Pancreas (tissue), 10 donors: Measurements from ENCODE around the gene SIRPG. TPM values are rescaled to one million over a fixed set of nuclear protein-coding genes. Genes with fewer than 3 reads are reported as not detected.

ENCODE experiments used
- ATAC-seq, 4 donors: fragments of 200-7000 bp; cut with Tn5 transposase; one replicate each; pipeline versions ENCODE4 v1.8.0 to v1.9.1; 2020; ENCODE audit warnings: mild to moderate bottlenecking in 4 of 4, moderate library complexity in 4 of 4
- DNase-seq, 6 donors: peaks; one replicate each; pipeline ENCODE4 v3.0.0-alpha.2; 2020
- FAIRE-seq: peaks from 2 replicates; lab custom pipeline; 2012; peaks lifted over from hg19 to GRCh38; lab: Jason Lieb, UNC
- H3K27ac ChIP-seq, 4 donors: fragments of 200-600 bp; sonication (generic); 1 replicate in 3 of 4; 2 replicates in 1 of 4; pipeline versions ENCODE4 v1.5.0 to v1.8.0; 2020
- H3K27me3 ChIP-seq, 4 donors: fragments of 200-600 bp; one replicate each; pipeline ENCODE4 v1.8.0; 2021
- H3K36me3 ChIP-seq, 3 donors: fragments of 200-600 bp; sonication (generic) in 1 of 3; one replicate each; pipeline versions ENCODE4 v1.5.0 to v1.8.0; 2020 to 2021
- H3K4me1 ChIP-seq, 3 donors: fragments of 200-600 bp; one replicate each; pipeline ENCODE4 v1.8.0; 2021
- H3K4me3 ChIP-seq, 4 donors: fragments of 200-600 bp; sonication (generic) in 2 of 4; one replicate each; pipeline versions ENCODE4 v1.5.0 to v1.8.0; 2020 to 2021
- H3K9me3 ChIP-seq, 4 donors: fragments of 200-600 bp; one replicate each; pipeline ENCODE4 v1.8.0; 2021
- WGBS, 2 donors: extraction: QIAGEN DNeasy Blood & Tissue Kit; methylation state at CpG; one replicate each; pipeline ENCODE4 v1.1.7; 2013; 5-methylcytosine and 5-hydroxymethylcytosine counted together
- intact Hi-C, 3 donors: fragments of 100-400 bp; cut with DNase I; formaldehyde crosslinking; loops; one replicate each; pipeline versions ENCODE4 v1.11.1 to v1.14.2; 2022
- polyA plus RNA-seq, 2 donors: library from polyadenylated mRNA; stranded (reverse); fragments of 200-250 nt; gene quantifications; one replicate each; pipeline ENCODE4 v1.2.3, GENCODE V29; 2013
- total RNA-seq, 6 donors: library from RNA; stranded (reverse); fragmentation: NEBNext Ultra II Directional in 4 of 6; extraction: Animal tissue kit (Norgen Biotek cat#: 25700) in 4 of 6; gene quantifications; one replicate each; pipeline versions ENCODE4 v1.2.1 to v1.2.4, GENCODE V29; 2021 to 2023
- TF ChIP-seq, protein P1 (sequence below), 4 donors: fragments of 200-600 bp; sonication (generic) in 3 of 4; IDR thresholded peaks; one replicate each; pipeline versions ENCODE4 v1.5.0 to v1.8.0; 2021; ENCODE audit warnings: antibody characterized with exemption in 4 of 4
- donor health status: healthy with polysubstance abuse.
- donor health status: DM: no; HTN: no; CAD: no; lungs with moderate emphysema.
- donor health status: DM: no; HTN: no; CAD: no.
- donor health status: control.
- donor health status: control.
- donor health status: Bipolar disorder and iron deficiency.
- donor health status: DM: yes; HTN: yes; CAD: no.
- donor health status: DM: no; HTN: no; CAD: no.
- donor health status: DM: no; HTN: no; CAD: no.
- donor health status: DM: yes; HTN: yes; CAD: no.

SIRPG gene
- total and polyA plus RNA-seq, 8 donors = 0.12 to 0.28 (median 0.21) TPM; not detected in 3

DNA sequence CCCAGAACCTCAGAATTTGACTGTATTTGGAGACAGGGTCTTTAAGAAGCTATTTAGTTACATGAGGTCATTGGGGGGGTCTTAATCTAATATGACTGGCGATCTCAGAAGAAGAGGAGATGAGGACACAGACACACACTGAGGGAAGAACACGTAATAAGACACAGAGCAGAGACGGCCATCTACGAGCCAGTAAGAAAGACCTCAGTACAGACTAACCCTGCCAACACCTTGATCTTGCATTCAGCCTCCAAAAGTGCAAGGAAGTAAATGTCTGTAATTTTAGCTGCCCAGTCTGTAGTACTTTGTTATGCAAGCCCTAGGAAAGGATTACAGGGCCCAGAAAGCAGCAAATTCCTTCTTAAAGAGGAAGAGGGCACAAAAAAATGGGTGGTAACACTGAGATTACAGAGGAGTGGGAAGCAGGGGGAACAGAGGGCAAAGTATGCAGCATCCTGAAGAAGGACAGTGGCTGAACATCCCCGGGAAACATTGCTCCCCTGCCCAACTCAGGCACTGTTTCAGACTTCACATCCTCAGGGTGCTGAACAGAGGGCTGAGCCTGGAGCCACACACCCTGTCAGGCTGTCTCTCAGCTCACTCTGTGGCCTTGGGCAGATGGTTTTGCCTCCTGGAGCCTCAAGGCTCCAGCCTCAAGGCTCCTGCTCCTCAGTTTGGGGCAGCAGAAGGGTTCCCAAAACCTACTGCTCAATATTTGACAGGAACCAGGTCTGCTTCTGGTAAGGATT is 27.9 kb upstream of the SIRPG start:
- H3K36me3 ChIP-seq = no peaks in the 10 kb centered on the region
- H3K9me3 ChIP-seq = no peaks in the 10 kb centered on the region
- TF ChIP-seq, protein P1, sequence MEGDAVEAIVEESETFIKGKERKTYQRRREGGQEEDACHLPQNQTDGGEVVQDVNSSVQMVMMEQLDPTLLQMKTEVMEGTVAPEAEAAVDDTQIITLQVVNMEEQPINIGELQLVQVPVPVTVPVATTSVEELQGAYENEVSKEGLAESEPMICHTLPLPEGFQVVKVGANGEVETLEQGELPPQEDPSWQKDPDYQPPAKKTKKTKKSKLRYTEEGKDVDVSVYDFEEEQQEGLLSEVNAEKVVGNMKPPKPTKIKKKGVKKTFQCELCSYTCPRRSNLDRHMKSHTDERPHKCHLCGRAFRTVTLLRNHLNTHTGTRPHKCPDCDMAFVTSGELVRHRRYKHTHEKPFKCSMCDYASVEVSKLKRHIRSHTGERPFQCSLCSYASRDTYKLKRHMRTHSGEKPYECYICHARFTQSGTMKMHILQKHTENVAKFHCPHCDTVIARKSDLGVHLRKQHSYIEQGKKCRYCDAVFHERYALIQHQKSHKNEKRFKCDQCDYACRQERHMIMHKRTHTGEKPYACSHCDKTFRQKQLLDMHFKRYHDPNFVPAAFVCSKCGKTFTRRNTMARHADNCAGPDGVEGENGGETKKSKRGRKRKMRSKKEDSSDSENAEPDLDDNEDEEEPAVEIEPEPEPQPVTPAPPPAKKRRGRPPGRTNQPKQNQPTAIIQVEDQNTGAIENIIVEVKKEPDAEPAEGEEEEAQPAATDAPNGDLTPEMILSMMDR (IDR thresholded peaks at IDR 0.05) = no peak
- no peak overlapping the region for H3K4me3 ChIP-seq
- ATAC-seq (no peak), FAIRE-seq (no peak), DNase-seq (no peak)
- intact Hi-C loops = no loop called here
- WGBS, 2 donors = 53 to 66% methylated on average over 5 of the region's 5 CpGs
- H3K27ac ChIP-seq = no peak overlapping the region
- H3K27me3 ChIP-seq = peaks cover 0 to 5% (median 0%) of the 10 kb centered on the region in 4 donors
- H3K4me1 ChIP-seq = no peaks in the 10 kb centered on the region

DNA sequence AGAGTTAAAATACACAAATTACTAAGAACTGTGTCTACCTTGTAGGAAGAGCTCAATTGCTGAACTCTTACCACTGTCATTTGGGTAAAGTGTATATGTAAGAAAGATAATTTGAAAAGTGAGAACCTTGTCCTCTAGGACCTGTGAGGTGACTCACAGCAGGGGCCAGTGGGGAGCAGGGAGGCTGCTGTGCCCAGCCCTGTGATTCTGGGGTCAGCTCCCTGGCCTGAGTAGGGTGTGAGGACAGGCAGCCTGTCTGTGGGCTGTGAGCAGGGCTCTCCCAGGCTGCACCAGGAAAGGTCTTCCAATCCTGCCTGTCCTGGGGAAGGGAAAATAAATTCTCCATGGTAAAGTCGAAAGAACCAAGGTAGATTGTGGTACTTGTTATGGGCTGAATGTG is 27.3 kb upstream of the SIRPG start:
- ATAC-seq = no peak
- Histone ChIP-seq H3K9me3 (no peaks in the 10 kb centered on the region), H3K36me3 (no peaks in the 10 kb centered on the region), H3K27me3 (peaks cover 0 to 5% (median 0%) of the 10 kb centered on the region in 4 donors), H3K4me3 (no peak overlapping the region), H3K27ac (no peak overlapping the region), H3K4me1 (no peaks in the 10 kb centered on the region)
- WGBS, 2 donors = 44% methylated on average over 1 of the region's 1 CpG
- DNase-seq = no peak
- TF ChIP-seq, protein P1 (IDR thresholded peaks at IDR 0.05) = no peak
- FAIRE-seq = no peak
- intact Hi-C loops = no loop called here

DNA sequence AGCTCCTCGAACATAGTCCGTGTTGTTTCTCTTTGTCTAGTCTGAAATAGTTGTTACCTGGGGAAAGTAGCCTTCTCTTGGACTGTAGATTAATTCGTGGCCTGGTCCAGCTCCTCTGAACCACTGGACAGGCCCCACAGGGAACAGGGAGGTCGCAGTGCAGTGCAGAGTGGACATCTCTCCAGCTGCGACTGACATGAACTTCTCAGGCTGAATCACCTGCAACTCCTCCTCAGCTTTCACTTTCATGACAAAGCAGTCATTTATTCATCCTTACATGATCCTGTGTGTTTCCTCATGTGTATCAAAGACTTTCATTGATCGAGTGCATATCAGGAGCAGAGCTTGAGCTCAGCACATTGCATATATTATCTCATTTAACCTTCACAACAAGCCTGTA is 19.1 kb upstream of the SIRPG start:
- intact Hi-C loops = no loop called here
- WGBS, 2 donors = 57 to 67% methylated on average over 6 of the region's 6 CpGs
- H3K27ac ChIP-seq = no peak overlapping the region
- no peaks in the 10 kb centered on the region for H3K36me3 ChIP-seq
- H3K27me3 ChIP-seq = no peaks in the 10 kb centered on the region
- no peaks in the 10 kb centered on the region for H3K9me3 ChIP-seq
- DNase-seq (no peak), ATAC-seq (no peak), FAIRE-seq (no peak)
- no peak overlapping the region for H3K4me3 ChIP-seq
- H3K4me1 ChIP-seq = no peaks in the 10 kb centered on the region
- TF ChIP-seq, protein P1 (IDR thresholded peaks at IDR 0.05) = no peak

DNA sequence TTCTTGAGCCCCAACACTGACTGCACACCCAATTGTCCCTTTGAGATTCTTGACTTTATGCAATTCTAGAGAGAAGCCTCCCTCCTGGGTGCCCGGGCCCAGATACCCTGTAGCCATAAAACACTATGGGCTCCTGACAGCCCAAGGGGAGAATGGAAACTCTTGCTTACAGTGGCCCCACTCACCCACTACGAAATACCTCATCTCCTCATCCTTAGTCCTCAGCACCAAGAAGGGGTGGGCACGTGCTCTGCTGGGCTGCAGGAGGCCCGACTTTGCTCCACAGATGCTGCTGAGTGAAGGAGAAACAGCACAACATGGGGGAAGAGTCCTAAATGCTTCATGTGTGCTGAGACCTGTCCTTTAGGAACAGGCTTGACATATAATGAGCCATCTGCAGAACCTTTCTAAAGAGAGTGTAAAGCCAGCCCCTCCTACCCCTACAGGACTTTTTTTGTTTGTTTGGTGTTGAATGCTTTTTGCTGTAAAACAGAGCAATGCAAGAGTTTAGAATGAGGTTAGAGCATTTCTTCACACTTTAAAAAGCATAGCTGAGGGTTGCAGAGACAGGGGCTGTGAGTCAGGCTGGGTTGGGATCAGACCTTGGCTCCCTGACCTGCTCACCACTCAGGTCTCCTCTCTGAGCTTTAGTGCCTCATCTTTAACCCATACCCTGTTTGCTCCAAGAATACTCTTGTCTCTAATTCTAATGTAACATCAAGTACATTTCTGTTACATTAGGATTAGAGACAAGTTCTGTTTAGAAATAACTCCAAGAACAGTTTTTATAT is 17.6 kb upstream of the SIRPG start:
- DNase-seq (no peak), FAIRE-seq (no peak), ATAC-seq (no peak)
- Histone ChIP-seq H3K9me3 (no peaks in the 10 kb centered on the region), H3K36me3 (no peaks in the 10 kb centered on the region), H3K4me3 (no peak overlapping the region), H3K4me1 (no peaks in the 10 kb centered on the region), H3K27ac (no peak overlapping the region), H3K27me3 (no peaks in the 10 kb centered on the region)
- 59 to 64% methylated on average over 4 of the region's 4 CpGs for WGBS, 2 donors
- intact Hi-C loops = no loop called here
- TF ChIP-seq, protein P1 (IDR thresholded peaks at IDR 0.05) = no peak
